ENCODE measurements around the gene EXOC4.
"Not testable (repeated sequence)": the region's sequence is repeated elsewhere in the genome, so short reads cannot be mapped to it uniquely, and the experiment has no call there.

EXOC4 gene

DNA sequence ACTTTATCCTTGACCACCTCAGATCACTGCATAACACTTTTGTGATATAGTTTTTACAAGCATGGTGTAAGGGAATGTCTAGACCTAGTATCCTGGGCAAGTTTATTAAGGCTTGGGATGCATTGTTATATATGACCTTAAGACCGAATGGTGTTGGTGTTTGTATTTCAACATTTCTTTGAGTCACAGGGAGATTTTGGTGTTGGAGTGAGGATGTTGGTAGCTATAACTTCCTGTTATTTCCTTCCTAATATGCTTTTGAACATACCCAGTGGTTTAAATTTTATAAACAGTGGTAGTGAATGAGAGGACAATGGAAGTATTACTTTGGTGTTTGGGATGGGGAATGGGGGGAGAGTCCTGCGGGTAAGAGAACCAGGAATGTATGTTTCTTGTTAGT is 2.6 kb downstream of the EXOC4 start:
- no peaks in the 10 kb centered on the region for H3K36me3 ChIP-seq (ENCODE audit: insufficient read depth, low read length)
- H3K4me1 ChIP-seq (ENCODE audit: insufficient read depth, low read length): peaks cover 4% of the 10 kb centered on the region; the same call in 1 of the 2 replicates
- no peak overlapping the region for H3K9ac ChIP-seq (ENCODE audit: low read depth, low read length)
- no peaks in the 10 kb centered on the region for H3K9me3 ChIP-seq (ENCODE audit: control insufficient read depth, insufficient read depth, low read length)

- no peaks in the 10 kb centered on the region for H3K36me3 ChIP-seq (ENCODE audit: insufficient read depth, low read length)
- no peak overlapping the region for H3K9ac ChIP-seq (ENCODE audit: low read depth, low read length)
- H3K9me3 ChIP-seq (ENCODE audit: control insufficient read depth, insufficient read depth, low read length): no peaks in the 10 kb centered on the region
- H3K4me1 ChIP-seq (ENCODE audit: insufficient read depth, low read length): peaks cover 4% of the 10 kb centered on the region; the same call in 1 of the 2 replicates
These were observed 5.3 kb downstream of the EXOC4 start for GRCh38 chr7:133258174-133258573.

GRCh38 chr7:133265821-133266220 is 12.9 kb downstream of the EXOC4 start:
- Histone ChIP-seq H3K9me3 (ENCODE audit: control insufficient read depth, insufficient read depth, low read length) (no peaks in the 10 kb centered on the region), H3K36me3 (ENCODE audit: insufficient read depth, low read length) (no peaks in the 10 kb centered on the region), H3K9ac (ENCODE audit: low read depth, low read length) (no peak overlapping the region), H3K4me1 (ENCODE audit: insufficient read depth, low read length) (no peaks in the 10 kb centered on the region)

DNA sequence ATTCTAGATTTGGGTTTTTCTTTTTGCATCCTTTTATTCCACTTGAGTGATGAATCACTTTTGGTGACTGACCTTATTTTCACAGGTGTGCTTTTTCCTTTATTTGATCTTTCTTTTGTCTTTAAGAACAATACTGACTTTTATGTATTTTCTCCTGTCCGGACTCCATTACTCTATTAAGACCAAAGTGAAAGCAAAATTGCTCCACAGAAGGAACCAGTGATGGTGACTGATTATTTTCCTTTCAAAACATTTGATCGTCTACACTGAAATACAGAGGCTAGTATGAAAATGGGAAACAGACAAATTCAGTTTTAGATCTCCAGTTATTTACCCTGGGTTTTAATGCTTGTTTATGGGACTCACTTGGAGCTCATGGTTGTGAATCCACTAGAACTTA is 15.5 kb downstream of the EXOC4 start:
- no peaks in the 10 kb centered on the region for H3K36me3 ChIP-seq (ENCODE audit: insufficient read depth, low read length)
- H3K9ac ChIP-seq (ENCODE audit: low read depth, low read length): no peak overlapping the region
- H3K9me3 ChIP-seq (ENCODE audit: control insufficient read depth, insufficient read depth, low read length): no peaks in the 10 kb centered on the region
- H3K4me1 ChIP-seq (ENCODE audit: insufficient read depth, low read length): no peaks in the 10 kb centered on the region

GRCh38 chr7:133272336-133272735 is 19.5 kb downstream of the EXOC4 start:
- no peaks in the 10 kb centered on the region for H3K9me3 ChIP-seq (ENCODE audit: control insufficient read depth, insufficient read depth, low read length)
- no peaks in the 10 kb centered on the region for H3K4me1 ChIP-seq (ENCODE audit: insufficient read depth, low read length)
- H3K9ac ChIP-seq (ENCODE audit: low read depth, low read length): no peak overlapping the region
- H3K36me3 ChIP-seq (ENCODE audit: insufficient read depth, low read length): no peaks in the 10 kb centered on the region

DNA sequence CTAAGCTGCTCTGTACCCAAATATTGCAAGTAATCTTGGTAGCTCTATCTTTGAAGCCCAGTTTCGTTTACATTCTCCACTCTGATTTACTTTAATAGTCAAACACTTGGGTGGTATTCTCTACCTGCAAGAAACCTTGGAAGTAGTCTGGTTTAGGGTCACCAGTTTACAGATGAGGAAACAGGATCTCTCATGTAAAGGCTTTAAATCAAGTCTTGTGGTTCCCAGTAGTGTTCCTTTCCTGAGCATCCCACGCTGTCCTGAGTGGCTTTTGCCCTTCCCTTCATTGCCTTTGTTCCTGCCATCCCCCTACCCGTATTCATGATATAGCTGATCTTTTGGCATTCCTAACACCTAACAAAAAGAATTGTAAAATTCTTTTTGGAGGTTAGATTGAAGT is 20.3 kb downstream of the EXOC4 start:
- no peaks in the 10 kb centered on the region for H3K9me3 ChIP-seq (ENCODE audit: control insufficient read depth, insufficient read depth, low read length)
- no peak overlapping the region for H3K9ac ChIP-seq (ENCODE audit: low read depth, low read length)
- no peaks in the 10 kb centered on the region for H3K4me1 ChIP-seq (ENCODE audit: insufficient read depth, low read length)
- H3K36me3 ChIP-seq (ENCODE audit: insufficient read depth, low read length): no peaks in the 10 kb centered on the region

GRCh38 chr7:133274265-133274664 is 21.4 kb downstream of the EXOC4 start:
- H3K4me1 ChIP-seq (ENCODE audit: insufficient read depth, low read length): no peaks in the 10 kb centered on the region
- no peaks in the 10 kb centered on the region for H3K36me3 ChIP-seq (ENCODE audit: insufficient read depth, low read length)
- no peak overlapping the region for H3K9ac ChIP-seq (ENCODE audit: low read depth, low read length)
- H3K9me3 ChIP-seq (ENCODE audit: control insufficient read depth, insufficient read depth, low read length): no peaks in the 10 kb centered on the region

DNA sequence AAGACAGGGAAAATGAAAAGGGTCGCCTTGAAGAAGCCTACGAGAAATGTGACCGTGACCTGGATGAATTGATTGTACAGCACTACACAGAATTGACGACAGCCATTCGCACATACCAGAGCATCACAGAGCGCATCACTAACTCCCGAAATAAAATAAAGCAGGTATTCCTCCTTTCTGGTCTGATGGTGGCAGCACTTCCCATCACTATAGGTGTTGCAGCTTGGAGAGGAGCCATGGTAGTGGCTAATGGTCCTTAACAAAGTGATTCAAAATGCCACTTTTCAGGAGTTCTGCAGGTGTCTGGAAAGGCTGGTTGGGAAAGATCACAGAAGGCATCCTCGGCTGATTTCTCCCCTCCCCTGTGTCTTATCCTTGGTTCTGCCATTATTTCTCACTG is 22.1 kb downstream of the EXOC4 start:
- H3K9me3 ChIP-seq (ENCODE audit: control insufficient read depth, insufficient read depth, low read length): no peaks in the 10 kb centered on the region
- no peak overlapping the region for H3K9ac ChIP-seq (ENCODE audit: low read depth, low read length)
- no peaks in the 10 kb centered on the region for H3K4me1 ChIP-seq (ENCODE audit: insufficient read depth, low read length)
- 0 out of 2 replicates have a peak, but pooled peaks cover 4% of the 10 kb centered on the region for H3K36me3 ChIP-seq (ENCODE audit: insufficient read depth, low read length)

DNA sequence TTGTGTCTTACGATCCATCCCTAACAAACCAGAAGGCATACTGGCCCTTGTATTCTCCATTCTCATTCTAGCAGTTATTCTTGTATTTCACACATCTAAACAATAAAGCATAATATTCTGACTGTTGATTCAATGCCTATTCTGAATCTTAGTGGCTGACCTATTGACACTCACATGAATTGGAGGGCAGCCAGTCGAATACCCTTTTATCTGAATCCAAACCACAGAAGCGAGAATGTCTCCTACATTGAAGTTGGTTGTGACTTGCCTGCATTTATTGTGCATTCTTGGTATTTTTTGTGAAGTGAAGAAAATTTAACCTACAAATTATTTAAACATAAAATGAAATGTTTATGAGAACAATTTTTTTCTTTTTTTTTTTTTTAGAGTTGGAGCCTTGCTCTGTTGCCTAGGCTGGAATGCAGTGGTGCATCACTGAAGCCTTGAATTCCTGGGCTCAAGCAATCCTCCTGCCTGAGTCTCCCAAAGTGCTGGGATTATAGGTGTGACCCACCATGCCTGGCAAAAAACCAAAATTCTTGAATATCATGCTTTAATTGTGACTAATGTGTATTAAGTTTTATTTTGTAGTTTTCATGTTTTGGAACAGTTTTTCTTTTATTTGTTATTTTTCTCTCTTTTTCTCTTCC is 22.7 kb downstream of the EXOC4 start:
- Histone ChIP-seq H3K4me1 (ENCODE audit: insufficient read depth, low read length) (no peaks in the 10 kb centered on the region), H3K9ac (ENCODE audit: low read depth, low read length) (no peak overlapping the region), H3K36me3 (ENCODE audit: insufficient read depth, low read length) (0 out of 2 replicates have a peak, but pooled peaks cover 4% of the 10 kb centered on the region), H3K9me3 (ENCODE audit: control insufficient read depth, insufficient read depth, low read length) (no peaks in the 10 kb centered on the region)

GRCh38 chr7:133278975-133279374 is 26.1 kb downstream of the EXOC4 start:
- not testable (repeated sequence) for H3K4me1 ChIP-seq (ENCODE audit: insufficient read depth, low read length); H3K36me3 ChIP-seq (ENCODE audit: insufficient read depth, low read length); H3K9ac ChIP-seq (ENCODE audit: low read depth, low read length); H3K9me3 ChIP-seq (ENCODE audit: control insufficient read depth, insufficient read depth, low read length)

- no peak overlapping the region for H3K9ac ChIP-seq (ENCODE audit: low read depth, low read length)
- no peaks in the 10 kb centered on the region for H3K9me3 ChIP-seq (ENCODE audit: control insufficient read depth, insufficient read depth, low read length)
- peaks cover 6% of the 10 kb centered on the region for H3K36me3 ChIP-seq (ENCODE audit: insufficient read depth, low read length)
- no peaks in the 10 kb centered on the region for H3K4me1 ChIP-seq (ENCODE audit: insufficient read depth, low read length)
These were observed 29.2 kb downstream of the EXOC4 start for GRCh38 chr7:133282094-133282493.

DNA sequence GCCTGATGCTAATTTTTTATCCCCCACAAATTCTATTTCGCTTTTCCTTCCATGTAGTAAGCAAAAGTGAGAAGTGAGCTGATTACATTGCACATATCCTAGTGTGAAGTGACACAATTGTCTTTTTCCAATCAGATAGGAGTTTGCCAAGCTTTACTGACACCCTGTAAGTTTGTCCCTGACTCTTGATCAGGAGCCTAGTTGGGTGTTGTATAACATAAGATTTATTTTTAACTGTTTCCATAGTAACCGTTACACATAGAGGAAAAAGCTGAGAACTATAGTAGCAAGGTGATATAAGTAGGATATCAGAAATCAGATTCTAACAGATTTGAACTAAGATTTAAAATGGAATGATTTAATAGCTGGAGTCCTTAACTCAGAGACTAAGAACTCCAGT is 31.2 kb downstream of the EXOC4 start:
- Histone ChIP-seq H3K4me1 (ENCODE audit: insufficient read depth, low read length) (no peaks in the 10 kb centered on the region), H3K9me3 (ENCODE audit: control insufficient read depth, insufficient read depth, low read length) (no peaks in the 10 kb centered on the region), H3K9ac (ENCODE audit: low read depth, low read length) (no peak overlapping the region), H3K36me3 (ENCODE audit: insufficient read depth, low read length) (peaks cover 6% of the 10 kb centered on the region)

- H3K4me1 ChIP-seq (ENCODE audit: insufficient read depth, low read length): no peaks in the 10 kb centered on the region
- no peak overlapping the region for H3K9ac ChIP-seq (ENCODE audit: low read depth, low read length)
- H3K9me3 ChIP-seq (ENCODE audit: control insufficient read depth, insufficient read depth, low read length): no peaks in the 10 kb centered on the region
- H3K36me3 ChIP-seq (ENCODE audit: insufficient read depth, low read length): no peaks in the 10 kb centered on the region
These were observed 36.1 kb downstream of the EXOC4 start for GRCh38 chr7:133288970-133289369.

- no peak overlapping the region for H3K9ac ChIP-seq (ENCODE audit: low read depth, low read length)
- no peaks in the 10 kb centered on the region for H3K4me1 ChIP-seq (ENCODE audit: insufficient read depth, low read length)
- no peaks in the 10 kb centered on the region for H3K36me3 ChIP-seq (ENCODE audit: insufficient read depth, low read length)
- H3K9me3 ChIP-seq (ENCODE audit: control insufficient read depth, insufficient read depth, low read length): no peaks in the 10 kb centered on the region
These were observed 37.2 kb downstream of the EXOC4 start for GRCh38 chr7:133290041-133290440.

DNA sequence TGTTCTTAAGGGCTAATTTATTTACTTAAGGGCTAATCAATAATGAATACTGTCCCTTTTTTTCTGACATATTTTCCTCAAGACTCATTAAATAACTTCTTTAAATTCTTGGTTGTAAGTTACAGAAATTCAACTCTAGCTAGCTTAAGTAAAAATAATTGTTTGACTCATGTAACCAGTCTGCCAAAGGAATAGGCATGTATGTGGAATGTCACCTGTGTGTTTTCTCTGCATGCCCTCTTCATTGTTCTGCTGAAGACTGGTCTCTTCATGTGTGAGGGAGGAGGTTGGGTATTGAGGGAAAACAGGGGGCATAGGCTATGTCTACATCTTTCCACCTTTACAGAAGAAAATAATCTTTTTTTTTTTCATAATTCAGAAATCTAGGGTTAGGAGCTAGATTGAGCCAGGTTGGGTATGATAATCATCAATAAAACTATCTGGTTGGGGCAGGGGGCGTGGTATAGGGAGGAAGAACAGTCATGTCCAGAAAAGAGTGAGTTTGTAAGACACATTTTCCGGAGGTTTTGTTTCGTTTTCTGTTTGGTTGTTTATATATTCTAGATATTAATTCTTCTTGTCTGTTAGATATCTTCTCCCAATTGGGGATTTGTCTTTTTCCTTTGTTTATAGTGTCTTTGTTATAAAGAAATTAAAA is 37.9 kb downstream of the EXOC4 start:
- Histone ChIP-seq H3K36me3 (ENCODE audit: insufficient read depth, low read length) (no peaks in the 10 kb centered on the region), H3K9me3 (ENCODE audit: control insufficient read depth, insufficient read depth, low read length) (no peaks in the 10 kb centered on the region), H3K9ac (ENCODE audit: low read depth, low read length) (no peak overlapping the region), H3K4me1 (ENCODE audit: insufficient read depth, low read length) (no peaks in the 10 kb centered on the region)

Measured in ES-I3 (cell line).